Naive B cell (primary cell): ENCODE results near the gene PCNP. TPM values are rescaled to one million over a fixed set of nuclear protein-coding genes. Genes with fewer than 3 reads are reported as not detected.
"Not testable (repeated sequence)": the region's sequence is repeated elsewhere in the genome, so short reads cannot be mapped to it uniquely, and the experiment has no call there.

Experiments
- ATAC-seq, 2 donors: fragments of 150-1000 bp; cut with Tn5 transposase; 2 replicates each; pipeline ENCODE4 v1.10.0; 2021; ENCODE audit warnings: low read depth in 2 of 2, mild to moderate bottlenecking in 2 of 2, moderate library complexity in 2 of 2
- DNase-seq: peaks from one replicate; pipeline ENCODE4 v3.0.0; 2022
- H3K27ac Mint-ChIP-seq, 6 donors: one replicate each; pipeline ENCODE4 v1.8.0; 2020 to 2022; ENCODE audit warnings: mild to moderate bottlenecking in 6 of 6, mixed read lengths in 6 of 6, moderate library complexity in 5 of 6, inconsistent platforms in 2 of 6
- H3K27me3 Mint-ChIP-seq, 3 donors: one replicate each; pipeline ENCODE4 v1.8.0; 2021 to 2022; ENCODE audit warnings: mixed read lengths in 3 of 3, mild to moderate bottlenecking in 1 of 3
- H3K36me3 Mint-ChIP-seq, 2 donors: one replicate each; pipeline ENCODE4 v1.8.0; 2020 to 2022; ENCODE audit warnings: mixed read lengths in 2 of 2, inconsistent platforms in 1 of 2, mild to moderate bottlenecking in 1 of 2
- H3K4me1 Mint-ChIP-seq, 3 donors: one replicate each; pipeline ENCODE4 v1.8.0; 2020 to 2022; ENCODE audit warnings: mixed read lengths in 3 of 3, inconsistent platforms in 1 of 3, mild to moderate bottlenecking in 1 of 3, moderate library complexity in 1 of 3
- H3K4me3 Mint-ChIP-seq, 8 donors: one replicate each; pipeline ENCODE4 v1.8.0; 2020 to 2022; ENCODE audit warnings: mild to moderate bottlenecking in 8 of 8, mixed read lengths in 8 of 8, moderate library complexity in 8 of 8, inconsistent platforms in 2 of 8
- H3K9me3 Mint-ChIP-seq, 7 donors: one replicate each; pipeline ENCODE4 v1.8.0; 2020 to 2022; ENCODE audit warnings: mixed read lengths in 7 of 7, mild to moderate bottlenecking in 5 of 7, inconsistent platforms in 2 of 7, moderate library complexity in 1 of 7
- polyA plus RNA-seq, 6 donors: library from polyadenylated mRNA; unstranded; fragments of 300-500 nt; fragmentation: Illumina TruSeq; gene quantifications; one replicate each; pipeline ENCODE4 v1.2.3, GENCODE V29; 2021; ENCODE audit warnings: low read depth in 6 of 6

Gene PCNP
- polyA plus RNA-seq, 6 donors from 2014 or later, result 100 to 187 (median 148) TPM

- DNase-seq (no peak), ATAC-seq (no peak)
- Mint-ChIP-seq H3K4me3 (no peak overlapping the region), H3K27ac (no peak overlapping the region), H3K27me3 (no peaks in the 10 kb centered on the region), H3K9me3 (no peaks in the 10 kb centered on the region), H3K4me1 (peaks cover 0 to 2% (median 0%) of the 10 kb centered on the region in 3 donors), H3K36me3 (no peaks in the 10 kb centered on the region)
Measured at GRCh38 chr3:101631098-101631796, 57.3 kb downstream of the PCNP start.

GRCh38 chr3:101631959-101632358, 58.0 kb downstream of the PCNP start:
- not testable (repeated sequence) for H3K9me3 Mint-ChIP-seq, DNase-seq, ATAC-seq, H3K36me3 Mint-ChIP-seq, H3K4me3 Mint-ChIP-seq, H3K4me1 Mint-ChIP-seq, H3K27me3 Mint-ChIP-seq
- H3K27ac Mint-ChIP-seq, result peak overlapping the region in 2 of 6 donors; percentile 22

GRCh38 chr3:101632586-101632985, 58.6 kb downstream of the PCNP start:
- Mint-ChIP-seq H3K4me3 (no peak overlapping the region), H3K36me3 (no peaks in the 10 kb centered on the region), H3K27me3 (no peaks in the 10 kb centered on the region), H3K9me3 (no peaks in the 10 kb centered on the region), H3K27ac (peak overlapping the region in 1 of 6 donors; percentile 22), H3K4me1 (peaks cover 0 to 4% (median 0%) of the 10 kb centered on the region in 3 donors)
- no peak for ATAC-seq
- DNase-seq, result no peak

- H3K27ac Mint-ChIP-seq, result peak overlapping the region in 1 of 6 donors; percentile 63
- no peaks in the 10 kb centered on the region for H3K36me3 Mint-ChIP-seq
- H3K9me3 Mint-ChIP-seq, result no peaks in the 10 kb centered on the region
- no peaks in the 10 kb centered on the region for H3K27me3 Mint-ChIP-seq
- DNase-seq, result no peak
- H3K4me3 Mint-ChIP-seq, result no peak overlapping the region
- H3K4me1 Mint-ChIP-seq, result peaks cover 0 to 4% (median 0%) of the 10 kb centered on the region in 3 donors
- no peak for ATAC-seq
Measured at GRCh38 chr3:101633186-101633585, 59.2 kb downstream of the PCNP start.

- Mint-ChIP-seq H3K36me3 (no peaks in the 10 kb centered on the region), H3K4me3 (no peak overlapping the region), H3K27me3 (no peaks in the 10 kb centered on the region), H3K4me1 (peaks cover 0 to 4% (median 0%) of the 10 kb centered on the region in 3 donors), H3K9me3 (no peaks in the 10 kb centered on the region), H3K27ac (peak overlapping the region in 3 of 6 donors; percentile 39 to 85 (median 55))
- no peak for ATAC-seq
- DNase-seq, result no peak
Measured at GRCh38 chr3:101634591-101635196, 60.7 kb downstream of the PCNP start.

- H3K4me3 Mint-ChIP-seq, result no peak overlapping the region
- H3K27ac Mint-ChIP-seq, result no peak overlapping the region
- DNase-seq, result no peak
- H3K4me1 Mint-ChIP-seq, result peaks cover 0 to 4% (median 0%) of the 10 kb centered on the region in 3 donors
- no peak for ATAC-seq
- H3K36me3 Mint-ChIP-seq, result no peaks in the 10 kb centered on the region
- H3K27me3 Mint-ChIP-seq, result no peaks in the 10 kb centered on the region
- H3K9me3 Mint-ChIP-seq, result no peaks in the 10 kb centered on the region
Measured at GRCh38 chr3:101635345-101635744, 61.4 kb downstream of the PCNP start.

GRCh38 chr3:101635954-101636798, 62.2 kb downstream of the PCNP start:
- H3K9me3 Mint-ChIP-seq, result no peaks in the 10 kb centered on the region
- no peak overlapping the region for H3K4me3 Mint-ChIP-seq
- H3K27me3 Mint-ChIP-seq, result no peaks in the 10 kb centered on the region
- peak; percentile 34 for DNase-seq
- peak; percentile 80 to 82 for ATAC-seq
- peaks cover 0 to 4% (median 0%) of the 10 kb centered on the region in 3 donors for H3K4me1 Mint-ChIP-seq
- no peaks in the 10 kb centered on the region for H3K36me3 Mint-ChIP-seq
- no peak overlapping the region for H3K27ac Mint-ChIP-seq

GRCh38 chr3:101637451-101637850, 63.5 kb downstream of the PCNP start:
- peak overlapping the region in 1 of 6 donors; percentile 33 for H3K27ac Mint-ChIP-seq
- no peaks in the 10 kb centered on the region for H3K36me3 Mint-ChIP-seq
- no peak overlapping the region for H3K4me3 Mint-ChIP-seq
- DNase-seq (no peak), ATAC-seq (no peak)
- H3K4me1 Mint-ChIP-seq, result peaks cover 0 to 4% (median 0%) of the 10 kb centered on the region in 3 donors
- no peaks in the 10 kb centered on the region for H3K27me3 Mint-ChIP-seq
- H3K9me3 Mint-ChIP-seq, result no peaks in the 10 kb centered on the region

- no peaks in the 10 kb centered on the region for H3K36me3 Mint-ChIP-seq
- H3K4me3 Mint-ChIP-seq, result no peak overlapping the region
- DNase-seq, result no peak
- ATAC-seq, result no peak
- H3K9me3 Mint-ChIP-seq, result no peaks in the 10 kb centered on the region
- H3K27ac Mint-ChIP-seq, result no peak overlapping the region
- H3K4me1 Mint-ChIP-seq, result peaks cover 0 to 4% (median 0%) of the 10 kb centered on the region in 3 donors
- no peaks in the 10 kb centered on the region for H3K27me3 Mint-ChIP-seq
Measured at GRCh38 chr3:101638261-101638745, 64.3 kb downstream of the PCNP start.

GRCh38 chr3:101639280-101639963, 65.4 kb downstream of the PCNP start:
- Mint-ChIP-seq H3K27ac (peak overlapping the region in 1 of 6 donors; percentile 78), H3K27me3 (no peaks in the 10 kb centered on the region), H3K36me3 (no peaks in the 10 kb centered on the region), H3K4me3 (no peak overlapping the region), H3K9me3 (no peaks in the 10 kb centered on the region), H3K4me1 (peaks cover 0 to 7% (median 0%) of the 10 kb centered on the region in 3 donors)
- no peak for ATAC-seq
- no peak for DNase-seq

GRCh38 chr3:101640256-101640655, 66.3 kb downstream of the PCNP start:
- DNase-seq (no peak), ATAC-seq (no peak)
- peaks cover 0 to 7% (median 0%) of the 10 kb centered on the region in 3 donors for H3K4me1 Mint-ChIP-seq
- H3K27me3 Mint-ChIP-seq, result no peaks in the 10 kb centered on the region
- H3K4me3 Mint-ChIP-seq, result no peak overlapping the region
- H3K9me3 Mint-ChIP-seq, result no peaks in the 10 kb centered on the region
- H3K36me3 Mint-ChIP-seq, result no peaks in the 10 kb centered on the region
- peak overlapping the region in 1 of 6 donors; percentile 11 for H3K27ac Mint-ChIP-seq

GRCh38 chr3:101641397-101642115, 67.6 kb downstream of the PCNP start:
- not testable (repeated sequence) for H3K4me1 Mint-ChIP-seq

More at GRCh38 chr3:101641397-101642115, 67.6 kb downstream of the PCNP start:
- not testable (repeated sequence) for DNase-seq, H3K4me3 Mint-ChIP-seq, H3K9me3 Mint-ChIP-seq, H3K27me3 Mint-ChIP-seq, ATAC-seq, H3K27ac Mint-ChIP-seq, H3K36me3 Mint-ChIP-seq
